Bronchial epithelial cell (primary cell): Measurements from ENCODE around the gene B3GALT6. TPM values are rescaled to one million over a fixed set of nuclear protein-coding genes. Genes with fewer than 3 reads are reported as not detected.
A peak's percentile ranks its signal among the peaks of the same experiment; 100 is the strongest.

Experiments
- DNase-seq: peaks from one replicate; pipeline ENCODE4 v3.0.0-alpha.2; 2010; ENCODE audit warnings: low read depth
- FAIRE-seq: peaks from 2 replicates; lab custom pipeline; 2011; peaks lifted over from hg19 to GRCh38; lab: Jason Lieb, UNC
- H3K27me3 ChIP-seq: 2 replicates; pipeline ENCODE4 v1.5.1; 2011; ENCODE audit warnings: low read length; ENCODE audit not compliant: control insufficient read depth, insufficient read depth
- H3K36me3 ChIP-seq: 2 replicates; pipeline ENCODE4 v1.5.1; 2011; ENCODE audit warnings: low read length; ENCODE audit not compliant: control insufficient read depth, insufficient read depth
- H3K4me3 ChIP-seq: 2 replicates; pipeline ENCODE4 v1.5.1; 2011; ENCODE audit warnings: mild to moderate bottlenecking, low read depth, low read length, control low read depth
- total RNA-seq: library from RNA; depleted of rRNA; stranded (reverse); fragments of >200 nt; gene quantifications from 2 replicates; pipeline ENCODE4 v1.2.1, GENCODE V29; 2014
- TF ChIP-seq, protein P1 (sequence below): IDR thresholded peaks from 2 replicates; pipeline ENCODE4 v1.5.1; 2011; ENCODE audit warnings: mild to moderate bottlenecking, moderate library complexity, low read length, control low read depth, inconsistent platforms; ENCODE audit not compliant: insufficient read depth, severe bottlenecking

B3GALT6 gene
- total RNA-seq, 1 donor from 2014 or later: 24.5 TPM

DNA sequence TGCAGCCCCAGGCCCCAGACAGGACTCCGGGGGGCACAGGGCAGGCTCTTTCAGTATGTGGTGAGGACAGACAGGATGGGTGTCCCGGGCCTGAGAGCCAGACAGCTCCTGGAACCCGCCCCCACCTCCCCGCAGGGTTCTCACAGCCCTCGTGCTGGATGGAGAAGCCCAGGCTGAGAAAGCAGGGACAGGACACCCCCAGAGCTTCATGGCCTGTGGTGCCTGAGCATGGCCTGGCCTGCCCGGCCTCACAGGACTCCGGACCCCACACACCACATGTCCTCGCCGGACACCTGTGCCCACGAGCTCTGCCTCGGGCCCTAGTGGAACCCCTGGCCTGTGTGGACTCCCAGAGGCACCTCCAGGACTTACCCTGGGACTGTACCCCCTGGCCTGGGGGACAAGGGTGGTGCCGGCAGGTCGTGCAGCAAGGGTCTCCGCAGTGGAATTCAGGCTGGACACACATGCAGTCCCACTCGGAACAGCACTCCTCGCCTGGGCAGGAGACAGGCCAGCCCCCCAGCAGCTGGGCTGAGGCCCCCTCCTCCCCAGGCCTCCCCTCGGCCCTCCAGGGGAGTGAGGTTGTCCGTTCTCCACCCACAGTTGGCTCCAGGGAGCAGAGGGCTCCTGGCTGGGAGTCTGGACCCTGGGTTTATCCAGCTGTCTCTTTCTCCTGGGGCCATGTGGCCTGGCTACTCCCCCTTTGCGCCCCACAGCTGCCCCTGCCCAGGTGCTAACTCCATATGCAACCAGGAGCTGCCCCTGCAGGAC lies 26.9 kb upstream of the B3GALT6 start:
- H3K27me3 ChIP-seq: peaks cover 2% of the 10 kb centered on the region

DNA sequence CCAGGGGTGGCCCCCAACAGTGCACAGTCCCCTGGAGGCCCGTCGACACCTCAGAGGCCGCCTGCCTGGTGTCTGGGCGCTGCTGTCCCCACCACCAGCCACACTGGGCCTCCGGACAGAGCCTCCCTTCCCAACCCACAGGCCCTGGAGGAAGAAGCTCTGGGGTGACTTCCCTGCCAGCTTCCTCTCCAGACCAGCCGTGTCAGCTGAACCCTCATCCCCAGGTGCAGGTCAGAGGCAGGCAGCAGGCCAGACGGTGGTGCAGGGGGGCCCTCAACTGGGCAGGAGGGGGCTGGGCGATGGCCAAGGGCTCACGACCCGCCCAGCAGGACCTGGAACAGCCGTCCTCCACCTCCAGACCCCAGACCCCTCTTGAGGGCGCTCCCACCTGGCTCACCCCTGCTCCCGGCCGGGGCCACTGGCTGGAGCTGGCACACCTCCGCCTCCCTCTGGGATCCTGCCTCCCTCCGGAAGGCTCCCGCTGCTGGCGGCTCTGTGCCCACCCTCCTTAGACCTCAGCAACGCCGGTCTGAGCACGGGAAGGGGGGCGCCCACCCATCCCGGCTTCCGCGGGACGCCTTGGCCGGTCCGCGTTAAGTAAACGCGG lies 26.2 kb upstream of the B3GALT6 start:
- Histone ChIP-seq H3K27me3 (peaks cover 2% of the 10 kb centered on the region), H3K36me3 (no peaks in the 10 kb centered on the region), H3K4me3 (peak overlapping the region; percentile 25)
- FAIRE-seq (no peak), DNase-seq (no peak)
- TF ChIP-seq, protein P1, sequence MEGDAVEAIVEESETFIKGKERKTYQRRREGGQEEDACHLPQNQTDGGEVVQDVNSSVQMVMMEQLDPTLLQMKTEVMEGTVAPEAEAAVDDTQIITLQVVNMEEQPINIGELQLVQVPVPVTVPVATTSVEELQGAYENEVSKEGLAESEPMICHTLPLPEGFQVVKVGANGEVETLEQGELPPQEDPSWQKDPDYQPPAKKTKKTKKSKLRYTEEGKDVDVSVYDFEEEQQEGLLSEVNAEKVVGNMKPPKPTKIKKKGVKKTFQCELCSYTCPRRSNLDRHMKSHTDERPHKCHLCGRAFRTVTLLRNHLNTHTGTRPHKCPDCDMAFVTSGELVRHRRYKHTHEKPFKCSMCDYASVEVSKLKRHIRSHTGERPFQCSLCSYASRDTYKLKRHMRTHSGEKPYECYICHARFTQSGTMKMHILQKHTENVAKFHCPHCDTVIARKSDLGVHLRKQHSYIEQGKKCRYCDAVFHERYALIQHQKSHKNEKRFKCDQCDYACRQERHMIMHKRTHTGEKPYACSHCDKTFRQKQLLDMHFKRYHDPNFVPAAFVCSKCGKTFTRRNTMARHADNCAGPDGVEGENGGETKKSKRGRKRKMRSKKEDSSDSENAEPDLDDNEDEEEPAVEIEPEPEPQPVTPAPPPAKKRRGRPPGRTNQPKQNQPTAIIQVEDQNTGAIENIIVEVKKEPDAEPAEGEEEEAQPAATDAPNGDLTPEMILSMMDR: no peak

More for the DNA sequence above, 26.9 kb upstream of the B3GALT6 start:
- FAIRE-seq: no peak
- TF ChIP-seq, protein P1: no peak
- Histone ChIP-seq H3K4me3 (no peak overlapping the region), H3K36me3 (no peaks in the 10 kb centered on the region)
- DNase-seq: no peak

GRCh38 chr1:1206376-1206965 lies 25.6 kb upstream of the B3GALT6 start, which contains the start of gene TNFRSF18:
TNFRSF18 (minus strand) TSS chr1:1206592; CDS start chr1:1206571, 21 bp downstream.
- Histone ChIP-seq H3K27me3 (peaks cover 2% of the 10 kb centered on the region), H3K4me3 (peak within 1 kb of the TSS; percentile 25), H3K36me3 (no peaks in the 10 kb centered on the region)
- FAIRE-seq (no peak), DNase-seq (no peak)
- TF ChIP-seq, protein P1: no peak

- DNase-seq: no peak
- FAIRE-seq: no peak
- TF ChIP-seq, protein P1: no peak
- peaks cover 2% of the 10 kb centered on the region for H3K27me3 ChIP-seq
- no peaks in the 10 kb centered on the region for H3K36me3 ChIP-seq
- no peak overlapping the region for H3K4me3 ChIP-seq
These were observed 25.0 kb upstream of the B3GALT6 start for GRCh38 chr1:1206966-1207531.

DNA sequence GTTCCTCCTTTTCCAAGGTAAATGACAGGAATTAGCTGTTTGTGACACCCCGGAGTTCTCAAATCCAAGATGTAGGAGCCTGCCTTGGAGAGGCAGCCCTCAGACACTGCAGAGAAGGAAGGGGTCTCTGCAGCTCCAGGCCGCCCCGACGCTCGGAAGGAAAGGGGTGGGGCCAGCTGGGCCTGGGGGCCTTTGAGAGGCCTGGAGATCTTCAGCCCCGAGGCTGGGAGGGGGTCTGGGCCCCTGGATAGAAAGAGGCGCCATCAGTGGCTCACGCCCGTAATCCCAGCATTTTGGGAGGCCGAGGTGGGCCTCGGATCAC lies 24.5 kb upstream of the B3GALT6 start:
- no peak overlapping the region for H3K4me3 ChIP-seq
- no peak for FAIRE-seq
- no peak for DNase-seq

More for the DNA sequence above, 24.5 kb upstream of the B3GALT6 start:
- peaks cover 2% of the 10 kb centered on the region for H3K27me3 ChIP-seq
- no peaks in the 10 kb centered on the region for H3K36me3 ChIP-seq
- TF ChIP-seq, protein P1: no peak
